Glomerular visceral epithelial cell (primary cell): ENCODE results near the gene MYH14.

Experiments
- DNase-seq: peaks from one replicate; pipeline ENCODE4 v3.0.0-alpha.2; 2016; ENCODE audit errors: extremely low spot score

Gene MYH14

DNA sequence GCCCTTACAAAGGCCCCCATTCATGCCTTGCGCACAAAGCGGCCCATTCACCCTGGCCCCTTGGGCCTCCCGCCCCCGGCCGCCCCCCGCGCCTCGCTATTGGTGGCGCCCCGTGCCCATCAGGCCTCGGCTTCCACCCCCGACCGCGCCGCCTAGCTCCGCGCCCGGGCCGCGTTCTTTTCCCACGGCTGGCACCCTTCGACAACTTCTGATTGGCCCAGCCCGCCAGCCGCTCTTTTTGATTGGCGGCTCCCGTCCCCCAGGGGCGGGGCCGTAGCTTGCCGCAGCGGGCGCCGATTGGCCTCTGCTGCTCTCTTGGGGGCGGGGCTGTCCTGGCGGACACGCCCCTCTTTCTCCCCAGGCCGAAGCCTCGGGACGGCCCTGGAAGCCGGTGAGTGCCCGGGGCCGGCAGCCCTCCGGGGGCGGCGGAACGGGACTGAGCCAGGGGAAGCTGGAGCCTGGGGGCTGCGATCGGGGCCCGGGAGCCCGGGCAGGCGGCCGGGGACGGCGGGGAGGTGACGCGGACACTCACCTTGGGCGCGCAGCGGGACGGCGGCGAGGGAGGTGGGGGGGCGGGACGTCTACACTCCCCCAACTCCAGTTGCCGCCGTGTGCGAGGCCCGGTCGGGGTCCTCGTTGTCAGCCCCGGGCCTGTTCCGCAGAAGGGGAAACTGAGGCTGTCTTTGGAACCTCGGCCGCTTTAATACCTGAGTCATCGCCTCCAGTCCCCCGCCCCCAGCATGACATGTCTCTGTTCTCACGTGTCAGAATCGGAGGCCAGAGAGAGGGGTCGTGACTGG lies at the start of gene MYH14:
TSS of gene MYH14 (plus strand) at position 342 of the 800 bp plus-strand sequence. CDS start 6,744 bp downstream, outside the sequence.
- no peak for DNase-seq

DNA sequence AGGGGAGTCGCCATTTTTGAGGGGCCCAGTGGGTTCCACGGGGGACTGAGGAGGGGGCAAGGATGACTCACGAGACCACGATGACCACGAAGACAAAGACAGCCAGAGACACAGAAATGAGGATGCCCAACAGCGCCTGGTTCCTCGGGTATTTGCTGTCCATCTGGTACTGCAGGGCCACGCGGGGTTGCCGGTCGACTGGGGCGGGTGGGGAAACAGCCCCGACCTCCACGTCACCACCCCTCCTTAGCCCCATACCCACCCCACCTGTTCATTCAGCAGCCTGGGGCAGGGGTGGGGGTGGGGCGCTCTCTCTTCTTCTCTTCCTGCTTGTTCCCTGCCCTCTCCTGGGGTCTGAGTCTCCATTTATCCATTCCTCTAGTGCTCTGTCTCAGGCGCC lies 48.9 kb upstream of the MYH14 start:
- DNase-seq: no peak

DNA sequence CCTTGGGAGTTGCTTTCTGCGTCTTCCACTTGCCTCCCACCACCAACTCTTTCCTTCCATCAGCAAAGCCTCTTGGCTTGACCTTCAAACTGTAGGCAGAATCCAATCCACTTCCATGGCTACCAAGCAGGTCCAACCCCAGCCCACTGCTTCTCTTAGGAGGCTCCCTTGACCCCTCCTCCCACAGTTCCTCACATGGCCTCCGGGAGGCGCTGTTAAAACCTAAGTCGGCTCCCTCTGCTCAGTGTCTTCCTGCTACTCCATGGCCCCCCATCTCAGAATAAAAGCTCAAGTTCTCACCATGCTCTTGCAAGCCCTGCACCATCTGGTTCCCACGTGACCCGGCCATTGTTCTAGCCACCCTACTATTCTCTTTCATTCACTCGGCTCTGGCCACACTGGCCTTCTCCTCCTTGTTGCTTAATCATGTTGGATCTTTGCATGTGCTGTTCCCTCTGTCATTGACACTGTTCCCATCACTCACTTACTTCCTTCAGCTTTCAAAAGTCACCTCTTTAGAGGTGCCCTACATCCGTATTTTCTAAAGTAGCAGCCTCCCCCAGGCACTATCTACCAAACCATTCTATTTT lies 47.8 kb upstream of the MYH14 start:
- no peak for DNase-seq

DNA sequence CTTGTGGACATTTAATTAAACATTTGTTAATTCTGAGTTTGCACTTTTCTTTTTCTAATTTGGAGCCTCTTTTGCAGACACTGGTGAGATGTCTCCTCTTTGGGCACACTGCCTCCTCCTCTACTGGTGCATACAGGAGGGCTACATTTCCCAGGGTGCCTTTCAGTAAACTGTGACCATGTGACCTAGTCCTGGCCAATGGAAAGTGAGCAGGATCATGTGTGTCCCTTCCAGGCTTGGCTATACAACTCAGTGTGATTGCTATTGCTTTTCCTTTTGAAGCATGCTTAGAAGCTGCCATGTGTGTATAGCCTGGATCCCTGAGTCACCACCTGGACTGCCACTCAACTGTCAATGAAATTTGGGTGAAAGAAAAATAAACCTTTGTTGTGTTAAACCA lies 44.8 kb upstream of the MYH14 start:
- no peak for DNase-seq

DNA sequence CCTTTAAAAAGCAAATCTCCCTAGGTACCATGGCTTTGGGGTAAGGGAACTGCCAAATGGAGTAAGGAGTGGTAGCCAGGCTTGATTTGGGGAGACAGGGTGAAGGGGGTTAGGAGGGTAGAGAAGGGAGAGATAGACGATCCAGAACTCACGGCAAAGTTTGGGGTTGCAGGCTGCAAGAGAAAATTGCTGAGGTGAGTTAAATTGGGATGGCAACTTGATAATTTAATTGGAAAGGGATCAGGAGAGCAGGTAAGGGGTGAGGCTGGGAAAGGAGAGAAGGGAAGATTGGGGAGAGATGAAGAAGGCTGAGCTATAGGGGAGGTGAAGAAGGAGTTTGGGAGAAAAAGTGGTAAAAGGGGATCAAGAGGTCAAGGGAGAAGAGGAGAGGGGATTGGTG lies 44.3 kb upstream of the MYH14 start:
- no peak for DNase-seq

DNA sequence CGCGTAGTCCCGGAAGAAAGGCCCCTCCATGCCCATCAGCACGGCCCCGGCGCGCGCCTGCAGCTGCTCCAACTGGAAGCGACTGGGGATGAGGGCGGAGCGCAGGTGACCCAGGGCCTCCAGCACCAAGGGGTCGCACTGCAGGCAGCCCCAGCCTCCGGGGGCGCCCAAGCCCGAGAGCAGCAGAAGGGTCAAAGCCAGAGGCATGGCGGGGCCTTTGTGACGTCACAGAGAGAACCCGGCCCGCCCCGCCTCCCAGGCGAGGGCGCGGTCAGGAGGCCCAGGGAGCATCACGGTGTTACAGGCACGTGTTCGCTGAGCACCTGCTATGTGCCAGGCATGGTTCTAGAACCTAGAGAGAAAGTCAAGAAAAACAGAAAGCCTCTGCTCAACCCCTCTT lies 40.4 kb upstream of the MYH14 start, which contains the start of gene IZUMO2:
TSS of gene IZUMO2 (minus strand) at position 294 of the 400 bp plus-strand sequence. CDS start at position 207, 87 bp downstream.
- DNase-seq: no peak

DNA sequence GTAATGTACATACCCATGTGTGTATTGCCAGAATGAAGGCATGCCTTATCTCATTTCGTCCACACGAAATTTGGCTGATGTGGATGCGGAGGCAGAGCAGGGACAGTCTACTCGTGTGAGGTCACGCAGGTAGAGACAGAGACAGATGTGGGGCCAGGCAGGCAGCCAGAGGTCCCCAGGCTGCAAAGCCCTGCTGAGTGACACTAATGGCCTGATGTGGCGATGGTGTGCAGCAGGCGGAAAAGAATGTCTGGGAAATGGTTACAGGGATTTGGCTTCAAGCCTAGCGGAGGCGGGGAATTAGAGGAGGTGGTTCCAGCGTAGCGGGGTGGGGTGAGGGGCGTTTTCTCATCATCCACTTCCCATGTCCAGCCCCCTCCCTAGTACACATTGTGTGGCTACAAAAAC lies 36.1 kb upstream of the MYH14 start:
- DNase-seq: peak; percentile 9

DNA sequence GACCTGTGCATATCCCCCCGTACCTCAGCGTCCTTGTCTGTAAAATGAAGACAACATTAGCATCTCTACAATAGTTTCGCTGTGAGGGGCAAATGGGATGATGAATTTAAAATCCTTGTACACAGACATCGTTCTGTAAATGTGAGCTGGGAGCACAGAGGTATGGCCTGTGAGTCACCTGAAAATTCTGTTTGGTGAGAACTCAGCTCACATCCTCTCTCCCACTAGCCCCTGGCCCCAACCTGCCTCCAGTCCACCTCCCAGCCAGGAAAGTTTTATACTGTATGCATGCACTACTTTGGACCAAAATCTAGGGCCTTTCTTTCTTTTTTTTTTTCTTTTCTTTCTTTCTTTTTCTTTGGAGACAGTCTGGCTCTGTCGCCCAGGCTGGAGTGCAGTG lies 31.7 kb upstream of the MYH14 start:
- no peak for DNase-seq

DNA sequence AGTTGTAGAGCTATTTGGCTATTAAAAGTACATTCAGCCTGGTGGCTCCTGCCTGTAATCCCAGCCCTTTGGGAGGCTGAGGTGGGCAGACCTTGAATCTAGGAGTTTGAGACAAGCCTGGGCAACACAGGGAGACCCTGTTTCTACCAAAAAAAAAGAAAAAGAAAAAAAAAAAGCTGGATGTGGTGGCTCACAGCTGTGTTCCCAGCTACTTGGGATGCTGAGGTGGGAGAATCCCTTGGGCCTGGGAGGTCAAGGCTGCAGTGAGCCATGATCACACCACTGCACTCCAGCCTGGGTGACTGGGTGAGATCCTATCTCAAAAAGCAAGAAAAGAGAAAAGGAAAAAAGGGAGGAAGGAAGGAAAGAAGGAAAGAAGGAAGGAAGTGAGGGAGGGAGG lies 30.7 kb upstream of the MYH14 start:
- no peak for DNase-seq

DNA sequence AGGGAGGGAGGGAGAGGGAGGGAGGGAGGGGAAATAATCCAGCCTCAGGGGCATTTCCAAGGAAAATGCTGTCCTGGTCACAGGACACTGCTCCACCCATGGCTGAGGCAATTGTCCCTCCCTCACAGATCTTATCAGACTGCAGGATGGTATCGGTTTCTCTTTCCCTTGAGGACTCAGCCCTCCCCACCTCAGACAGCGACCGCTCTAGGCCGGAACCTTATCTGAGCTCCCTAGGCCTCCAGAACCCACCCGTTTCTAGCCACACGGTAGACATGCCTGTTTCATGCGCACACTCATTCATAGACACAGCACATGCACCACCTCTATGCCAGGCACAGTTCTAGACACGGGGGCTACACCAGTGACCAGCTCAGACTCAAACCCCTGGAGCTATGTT lies 30.3 kb upstream of the MYH14 start:
- DNase-seq: no peak

DNA sequence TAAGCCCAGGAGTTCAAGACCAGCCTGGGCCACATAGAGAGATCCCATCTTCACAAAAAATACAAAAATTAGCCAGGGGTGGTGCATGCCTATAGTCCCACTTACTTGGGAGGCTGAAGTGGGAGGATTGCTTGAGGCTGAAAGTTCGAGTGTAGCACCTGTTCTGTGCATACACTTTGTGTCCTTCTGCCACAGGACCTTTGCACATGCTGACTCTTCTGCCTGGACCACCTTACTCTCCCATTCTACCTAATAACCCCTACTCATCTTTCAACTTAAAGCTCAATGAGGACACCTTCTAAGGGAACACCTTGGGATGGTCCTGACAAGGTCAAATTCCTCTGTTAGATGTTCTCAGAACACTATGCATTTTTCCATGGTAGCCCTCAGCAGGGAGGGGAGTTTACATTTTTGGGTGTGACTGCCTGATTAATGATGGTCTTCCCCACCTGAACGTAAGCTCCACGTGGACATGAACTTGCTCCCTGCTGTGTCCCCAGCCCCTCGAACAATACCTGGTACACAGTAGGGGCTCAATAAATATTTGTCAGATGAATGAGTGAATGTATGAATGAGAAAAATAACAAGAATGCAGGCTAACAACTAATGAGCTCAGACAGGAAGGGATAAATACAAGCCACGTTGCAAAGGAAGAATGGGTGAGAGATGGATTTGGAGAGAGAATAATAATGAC lies 29.2 kb upstream of the MYH14 start:
- DNase-seq: no peak

DNA sequence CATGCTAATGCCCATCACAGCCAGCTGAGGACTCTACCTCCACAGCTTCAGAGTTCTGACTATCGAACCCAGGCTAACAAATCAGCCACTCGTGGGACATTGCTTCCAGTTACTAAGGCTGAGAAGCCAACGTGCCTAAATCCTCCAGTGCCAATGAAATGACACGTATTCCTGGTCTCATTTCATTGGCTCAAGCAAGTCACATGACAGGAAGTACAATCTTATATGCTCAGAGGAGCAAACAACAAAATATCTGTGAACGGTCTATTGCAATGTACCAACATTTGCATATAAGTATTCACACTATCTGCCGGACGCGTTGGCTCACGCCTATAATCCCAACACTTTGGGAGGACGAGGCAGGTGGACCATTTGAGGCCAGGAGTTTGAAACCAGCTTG lies 27.5 kb upstream of the MYH14 start:
- DNase-seq: no peak

DNA sequence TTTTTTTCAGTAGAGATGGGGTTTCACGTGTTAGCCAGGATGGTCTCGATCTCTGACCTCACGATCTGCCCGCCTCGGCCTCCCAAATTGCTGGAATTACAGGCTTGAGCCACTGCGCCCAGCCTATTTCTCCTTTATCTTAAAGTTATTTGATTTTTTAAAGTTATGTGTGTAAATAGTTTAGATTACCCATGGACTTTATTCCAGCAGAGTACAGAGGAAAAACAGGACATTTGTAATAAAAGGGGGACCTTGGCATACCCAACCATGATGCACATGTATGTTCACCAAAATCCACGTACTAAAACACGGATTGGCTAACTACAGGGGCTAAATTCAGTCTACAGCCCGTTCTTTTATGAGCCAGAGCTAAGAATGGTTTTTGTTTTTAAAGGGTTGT lies 26.6 kb upstream of the MYH14 start:
- DNase-seq: no peak

DNA sequence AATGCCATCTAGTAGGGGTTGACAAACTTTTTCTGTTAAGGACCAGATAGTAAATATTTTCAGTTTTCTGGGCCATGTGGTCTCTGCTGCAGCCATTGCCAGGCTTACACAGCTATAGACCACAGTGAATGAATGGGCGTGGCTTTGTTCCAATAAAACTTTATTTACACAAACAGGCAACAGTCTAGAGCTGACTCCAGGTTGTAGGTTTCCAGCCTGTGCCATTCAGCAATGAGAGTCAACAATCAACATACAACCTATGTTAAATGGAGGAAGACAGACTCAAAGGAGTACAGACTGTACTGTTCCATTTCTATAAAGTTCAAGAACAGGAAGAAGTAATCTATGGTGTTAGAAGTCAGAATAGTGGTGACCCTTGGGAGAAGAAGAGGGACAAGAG lies 25.1 kb upstream of the MYH14 start:
- no peak for DNase-seq

DNA sequence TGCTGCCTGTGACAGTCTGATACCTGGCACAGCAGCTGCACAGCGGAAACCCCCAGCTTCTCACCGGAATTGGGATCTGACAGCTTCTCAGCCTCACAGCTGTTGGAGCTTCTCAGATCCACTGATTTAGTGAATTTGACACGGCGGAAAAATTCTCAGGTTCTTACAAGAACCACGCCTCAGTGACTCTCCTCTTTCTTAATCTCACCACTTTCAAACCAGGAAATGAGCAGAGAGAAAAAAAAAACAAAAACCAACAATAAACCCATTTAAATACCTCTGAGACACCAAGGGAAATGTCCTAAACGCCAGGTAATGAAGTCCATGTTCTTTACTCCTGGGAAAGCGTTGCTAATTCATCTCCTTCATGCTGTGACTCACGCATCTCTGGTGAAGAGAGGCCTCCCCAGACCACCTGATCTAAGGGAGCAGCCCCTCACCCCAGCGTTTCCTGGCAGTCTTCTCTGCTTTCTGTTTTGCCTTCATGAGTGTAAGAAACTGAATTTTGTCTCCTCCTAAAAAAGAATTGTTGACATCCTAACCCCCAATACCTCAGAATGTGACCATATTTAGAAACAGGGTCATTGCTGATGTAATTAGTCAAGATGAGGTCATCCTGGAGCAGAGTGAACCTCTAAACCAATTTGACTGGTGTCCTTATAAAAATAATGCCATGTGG lies 24.4 kb upstream of the MYH14 start:
- DNase-seq: peak; percentile 7

DNA sequence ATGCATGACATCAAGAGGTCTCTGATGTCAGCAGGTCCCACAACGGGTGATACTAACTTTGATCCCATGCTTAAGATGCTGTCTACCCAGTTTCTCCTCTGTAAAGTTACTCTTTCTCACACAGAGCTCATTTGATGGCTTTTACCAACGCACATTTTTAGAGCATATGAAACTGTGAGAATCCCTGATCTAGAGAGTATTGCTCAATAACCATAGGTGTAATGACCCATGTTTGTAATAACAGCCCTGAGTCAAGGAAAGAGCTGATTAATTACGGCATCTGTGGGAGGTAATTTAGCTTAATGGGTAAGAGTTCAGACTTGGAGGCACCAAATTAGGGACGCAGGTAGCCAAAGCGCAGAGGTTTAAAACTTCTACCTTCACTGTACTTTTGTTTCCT lies 22.3 kb upstream of the MYH14 start:
- no peak for DNase-seq

DNA sequence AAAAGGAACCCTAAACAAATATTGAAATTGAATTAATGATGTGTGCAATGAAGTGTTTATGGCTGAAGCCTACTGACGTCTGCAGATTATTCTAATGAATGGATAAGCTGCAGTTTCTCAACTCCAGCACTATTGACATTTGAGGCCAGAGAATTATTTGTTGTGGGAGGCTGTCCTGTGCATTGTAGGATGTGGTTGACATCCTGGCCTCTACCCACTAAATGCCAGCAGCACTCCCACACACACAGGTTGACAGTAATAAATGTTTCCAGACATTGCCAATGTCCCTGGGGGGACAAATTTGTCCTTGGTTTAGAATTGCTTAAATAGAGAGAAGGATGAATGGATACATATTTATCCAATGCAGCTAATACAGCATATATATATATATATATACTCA lies 19.2 kb upstream of the MYH14 start:
- DNase-seq: no peak

DNA sequence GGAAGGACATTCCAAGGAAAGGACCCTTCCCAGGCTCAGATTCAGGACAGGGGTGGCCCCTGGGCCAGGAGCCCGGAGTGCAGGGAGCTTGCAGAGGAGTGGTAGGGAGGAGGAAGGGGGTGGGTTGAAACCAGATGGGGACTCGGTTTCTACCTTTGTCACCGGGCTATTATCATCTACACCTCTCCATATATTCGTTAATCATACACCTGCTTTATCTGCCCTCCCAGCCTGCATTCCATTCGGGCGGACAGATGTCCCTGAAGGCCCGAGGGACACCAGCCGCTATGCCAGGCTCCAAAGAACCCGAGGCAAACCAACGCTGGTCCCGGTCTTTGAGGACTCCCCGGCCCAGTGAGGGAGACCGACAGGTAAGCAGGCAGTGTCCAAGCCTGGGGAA lies 15.5 kb upstream of the MYH14 start:
- DNase-seq: no peak

DNA sequence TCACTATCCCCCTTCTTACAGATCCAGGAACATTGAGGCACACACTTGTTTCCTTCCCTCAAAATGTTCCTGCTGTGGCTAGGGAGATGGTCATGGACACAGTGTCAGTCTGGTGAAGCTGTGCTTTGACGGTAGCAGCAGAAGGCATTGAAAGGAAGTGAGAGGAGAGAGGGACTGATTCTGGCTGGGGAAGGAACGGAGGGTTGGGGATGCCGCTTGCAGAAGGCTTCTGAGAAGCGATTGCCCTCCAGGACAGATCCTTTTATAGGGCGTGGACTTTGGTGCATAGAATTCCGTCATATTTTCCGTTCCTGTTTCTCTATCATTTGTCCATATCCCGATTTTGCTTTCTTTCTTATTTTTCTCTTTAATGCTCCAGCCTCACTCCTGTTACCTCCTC lies 14.1 kb upstream of the MYH14 start:
- DNase-seq: no peak

DNA sequence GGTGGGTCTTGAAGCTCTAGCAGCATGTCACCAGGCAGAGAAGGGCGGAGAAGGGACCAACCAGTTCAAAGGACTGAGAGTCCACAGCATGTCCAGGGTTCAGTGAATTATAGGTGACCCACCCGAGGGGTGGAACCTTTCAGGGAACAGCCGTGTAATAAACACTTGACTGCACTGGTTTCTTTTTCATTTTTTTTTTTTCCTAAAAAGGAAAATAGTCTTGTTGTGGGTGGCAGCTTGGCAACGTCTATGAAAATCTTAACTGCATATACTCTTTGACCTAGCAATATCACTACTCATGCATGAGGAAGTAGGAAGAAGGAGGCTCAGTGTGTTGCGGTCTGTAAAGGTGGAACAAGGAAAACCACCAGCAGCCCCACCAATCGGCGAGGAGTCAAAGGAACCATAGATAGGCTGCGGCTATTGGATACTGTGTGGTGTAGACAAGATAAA lies 13.0 kb upstream of the MYH14 start:
- DNase-seq: no peak

DNA sequence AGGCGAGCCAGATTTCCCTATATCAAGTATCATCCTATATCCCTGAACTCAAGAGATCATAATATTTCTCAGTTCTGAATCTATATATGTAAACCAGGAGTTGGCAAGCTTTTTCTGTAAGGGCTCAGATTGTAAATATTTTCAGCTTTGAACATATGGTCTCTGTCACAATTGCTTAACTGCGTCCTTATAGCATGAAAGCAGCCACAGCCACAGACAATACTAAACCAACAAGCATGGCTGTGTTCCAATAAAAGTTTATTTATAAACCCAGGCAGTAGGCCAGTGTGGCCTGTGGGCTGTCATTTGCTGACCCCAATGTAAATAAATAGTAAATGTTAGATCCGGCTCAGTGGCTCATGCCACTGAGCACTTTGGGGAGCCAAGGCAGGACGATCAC lies 12.2 kb upstream of the MYH14 start:
- DNase-seq: no peak

DNA sequence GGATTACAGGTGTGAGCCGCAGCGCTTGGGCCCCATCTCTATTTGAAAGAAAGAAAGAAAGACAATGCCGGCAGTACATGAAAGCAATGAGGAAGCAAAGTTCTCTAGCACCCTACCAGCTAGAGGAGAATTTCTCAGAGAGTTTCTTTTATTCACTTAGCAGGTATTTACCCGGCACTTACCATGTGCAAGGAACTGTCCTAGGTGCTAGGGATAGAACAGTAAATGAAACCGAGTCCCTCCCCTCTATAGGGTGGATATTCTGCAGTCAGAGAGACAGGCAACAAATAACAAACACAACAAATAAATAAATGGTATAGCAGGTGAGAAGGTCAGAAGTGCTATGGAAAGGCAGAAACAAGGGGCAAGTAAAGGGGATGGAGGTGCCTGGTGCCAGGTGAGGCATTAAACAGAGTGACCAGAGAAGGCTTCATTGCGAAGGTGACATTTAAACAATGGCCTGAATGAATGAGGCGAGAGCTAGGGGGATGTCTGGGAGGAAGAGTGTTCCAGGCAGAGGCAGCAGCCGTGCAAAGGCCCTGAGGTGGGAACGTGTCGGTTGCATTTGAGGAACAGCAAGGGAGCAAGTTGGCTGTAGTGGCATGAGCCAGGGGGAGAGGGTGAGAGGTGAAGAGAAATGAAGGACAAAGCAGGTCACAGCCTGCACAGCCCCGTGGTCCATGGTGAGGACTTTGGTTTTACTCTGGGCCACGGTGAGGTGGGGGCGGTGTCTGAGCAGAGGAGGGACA lies 10.8 kb upstream of the MYH14 start:
- DNase-seq: no peak
